ENCODE data around the gene GLRA3.
"Not testable (repeated sequence)": the region's sequence is repeated elsewhere in the genome, so short reads cannot be mapped to it uniquely, and the experiment has no call there.

The GLRA3 gene

GRCh38 chr4:174828845-174829701, at the start of gene GLRA3:
Gene GLRA3 (minus strand): TSS chr4:174829247. CDS start chr4:174828811, 436 bp downstream.
- H3K36me3 ChIP-seq (ENCODE audit: insufficient read depth, low read length), result no peaks in the 10 kb centered on the region
- H3K9me3 ChIP-seq (ENCODE audit: control insufficient read depth, insufficient read depth, low read length), result no peaks in the 10 kb centered on the region
- peak within 1 kb of the TSS; percentile 76 for H3K9ac ChIP-seq (ENCODE audit: low read depth, low read length)
- H3K4me1 ChIP-seq (ENCODE audit: insufficient read depth, low read length), result no peaks in the 10 kb centered on the region

GRCh38 chr4:174874898-174875297, 45.9 kb upstream of the GLRA3 start:
- Histone ChIP-seq H3K4me1 (ENCODE audit: insufficient read depth, low read length) (no peaks in the 10 kb centered on the region), H3K9me3 (ENCODE audit: control insufficient read depth, insufficient read depth, low read length) (no peaks in the 10 kb centered on the region), H3K36me3 (ENCODE audit: insufficient read depth, low read length) (no peaks in the 10 kb centered on the region), H3K9ac (ENCODE audit: low read depth, low read length) (no peak overlapping the region)

GRCh38 chr4:174873931-174874330, 44.9 kb upstream of the GLRA3 start:
- H3K9me3 ChIP-seq (ENCODE audit: control insufficient read depth, insufficient read depth, low read length), result no peaks in the 10 kb centered on the region
- no peak overlapping the region for H3K9ac ChIP-seq (ENCODE audit: low read depth, low read length)
- H3K36me3 ChIP-seq (ENCODE audit: insufficient read depth, low read length), result no peaks in the 10 kb centered on the region
- H3K4me1 ChIP-seq (ENCODE audit: insufficient read depth, low read length), result no peaks in the 10 kb centered on the region

- H3K36me3 ChIP-seq (ENCODE audit: insufficient read depth, low read length); H3K4me1 ChIP-seq (ENCODE audit: insufficient read depth, low read length); H3K9me3 ChIP-seq (ENCODE audit: control insufficient read depth, insufficient read depth, low read length); H3K9ac ChIP-seq (ENCODE audit: low read depth, low read length): not testable (repeated sequence)
These were observed 44.1 kb upstream of the GLRA3 start for GRCh38 chr4:174873146-174873545.

GRCh38 chr4:174871407-174871806, 42.4 kb upstream of the GLRA3 start:
- Histone ChIP-seq H3K9me3 (ENCODE audit: control insufficient read depth, insufficient read depth, low read length) (no peaks in the 10 kb centered on the region), H3K4me1 (ENCODE audit: insufficient read depth, low read length) (no peaks in the 10 kb centered on the region), H3K36me3 (ENCODE audit: insufficient read depth, low read length) (no peaks in the 10 kb centered on the region), H3K9ac (ENCODE audit: low read depth, low read length) (no peak overlapping the region)

- Histone ChIP-seq H3K9me3 (ENCODE audit: control insufficient read depth, insufficient read depth, low read length) (no peaks in the 10 kb centered on the region), H3K4me1 (ENCODE audit: insufficient read depth, low read length) (no peaks in the 10 kb centered on the region), H3K36me3 (ENCODE audit: insufficient read depth, low read length) (no peaks in the 10 kb centered on the region), H3K9ac (ENCODE audit: low read depth, low read length) (no peak overlapping the region)
These were observed 41.3 kb upstream of the GLRA3 start for GRCh38 chr4:174870311-174870710.

- Histone ChIP-seq H3K9ac (ENCODE audit: low read depth, low read length) (no peak overlapping the region), H3K9me3 (ENCODE audit: control insufficient read depth, insufficient read depth, low read length) (no peaks in the 10 kb centered on the region), H3K4me1 (ENCODE audit: insufficient read depth, low read length) (no peaks in the 10 kb centered on the region), H3K36me3 (ENCODE audit: insufficient read depth, low read length) (no peaks in the 10 kb centered on the region)
These were observed 40.3 kb upstream of the GLRA3 start for GRCh38 chr4:174869339-174869738.

- Histone ChIP-seq H3K9ac (ENCODE audit: low read depth, low read length) (no peak overlapping the region), H3K9me3 (ENCODE audit: control insufficient read depth, insufficient read depth, low read length) (no peaks in the 10 kb centered on the region), H3K36me3 (ENCODE audit: insufficient read depth, low read length) (no peaks in the 10 kb centered on the region), H3K4me1 (ENCODE audit: insufficient read depth, low read length) (no peaks in the 10 kb centered on the region)
These were observed 38.9 kb upstream of the GLRA3 start for GRCh38 chr4:174867903-174868302.

- H3K36me3 ChIP-seq (ENCODE audit: insufficient read depth, low read length), result no peaks in the 10 kb centered on the region
- no peak overlapping the region for H3K9ac ChIP-seq (ENCODE audit: low read depth, low read length)
- no peaks in the 10 kb centered on the region for H3K4me1 ChIP-seq (ENCODE audit: insufficient read depth, low read length)
- H3K9me3 ChIP-seq (ENCODE audit: control insufficient read depth, insufficient read depth, low read length), result no peaks in the 10 kb centered on the region
These were observed 36.5 kb upstream of the GLRA3 start for GRCh38 chr4:174865418-174865985.

GRCh38 chr4:174864031-174864430, 35.0 kb upstream of the GLRA3 start:
- Histone ChIP-seq H3K9ac (ENCODE audit: low read depth, low read length) (no peak overlapping the region), H3K9me3 (ENCODE audit: control insufficient read depth, insufficient read depth, low read length) (no peaks in the 10 kb centered on the region), H3K36me3 (ENCODE audit: insufficient read depth, low read length) (no peaks in the 10 kb centered on the region), H3K4me1 (ENCODE audit: insufficient read depth, low read length) (no peaks in the 10 kb centered on the region)

GRCh38 chr4:174860588-174860987, 31.5 kb upstream of the GLRA3 start:
- no peaks in the 10 kb centered on the region for H3K36me3 ChIP-seq (ENCODE audit: insufficient read depth, low read length)
- H3K9me3 ChIP-seq (ENCODE audit: control insufficient read depth, insufficient read depth, low read length), result no peaks in the 10 kb centered on the region
- no peak overlapping the region for H3K9ac ChIP-seq (ENCODE audit: low read depth, low read length)
- no peaks in the 10 kb centered on the region for H3K4me1 ChIP-seq (ENCODE audit: insufficient read depth, low read length)

GRCh38 chr4:174859904-174860303, 30.9 kb upstream of the GLRA3 start:
- Histone ChIP-seq H3K9me3 (ENCODE audit: control insufficient read depth, insufficient read depth, low read length) (no peaks in the 10 kb centered on the region), H3K9ac (ENCODE audit: low read depth, low read length) (no peak overlapping the region), H3K4me1 (ENCODE audit: insufficient read depth, low read length) (no peaks in the 10 kb centered on the region), H3K36me3 (ENCODE audit: insufficient read depth, low read length) (no peaks in the 10 kb centered on the region)

- H3K36me3 ChIP-seq (ENCODE audit: insufficient read depth, low read length), result no peaks in the 10 kb centered on the region
- no peaks in the 10 kb centered on the region for H3K4me1 ChIP-seq (ENCODE audit: insufficient read depth, low read length)
- no peaks in the 10 kb centered on the region for H3K9me3 ChIP-seq (ENCODE audit: control insufficient read depth, insufficient read depth, low read length)
- no peak overlapping the region for H3K9ac ChIP-seq (ENCODE audit: low read depth, low read length)
These were observed 28.1 kb upstream of the GLRA3 start for GRCh38 chr4:174856926-174857800.

- H3K36me3 ChIP-seq (ENCODE audit: insufficient read depth, low read length), result no peaks in the 10 kb centered on the region
- no peaks in the 10 kb centered on the region for H3K9me3 ChIP-seq (ENCODE audit: control insufficient read depth, insufficient read depth, low read length)
- no peaks in the 10 kb centered on the region for H3K4me1 ChIP-seq (ENCODE audit: insufficient read depth, low read length)
- no peak overlapping the region for H3K9ac ChIP-seq (ENCODE audit: low read depth, low read length)
These were observed 26.0 kb upstream of the GLRA3 start for GRCh38 chr4:174855050-174855449.

All from ES-I3 (cell line).